Left lung (tissue), 10 donors: ENCODE data around the gene PASK. TPM values are rescaled to one million over a fixed set of nuclear protein-coding genes. Genes with fewer than 3 reads are reported as not detected.

ENCODE experiments used
- ATAC-seq: fragments of 200-7000 bp; cut with Tn5 transposase; one replicate; pipeline ENCODE4 v1.9.1; 2020; ENCODE audit warnings: moderate library complexity
- DNase-seq, 4 donors: peaks; one replicate each; pipeline ENCODE4 v3.0.0-alpha.2; 2013 to 2020
- H3K27ac ChIP-seq, 2 donors: fragments of 200-600 bp; sonication (generic) in 1 of 2; one replicate each; pipeline versions ENCODE4 v1.5.0 to v1.8.0; 2020 to 2021
- H3K27me3 ChIP-seq, 2 donors: fragments of 200-600 bp; sonication (generic) in 1 of 2; one replicate each; pipeline versions ENCODE4 v1.5.0 to v1.8.0; 2020 to 2021
- H3K36me3 ChIP-seq, 2 donors: fragments of 200-600 bp; sonication (generic) in 1 of 2; one replicate each; pipeline versions ENCODE4 v1.5.0 to v1.8.0; 2020 to 2021
- H3K4me1 ChIP-seq, 2 donors: fragments of 200-600 bp; one replicate each; pipeline ENCODE4 v1.8.0; 2021
- H3K4me3 ChIP-seq, 2 donors: fragments of 200-600 bp; sonication (generic) in 1 of 2; one replicate each; pipeline versions ENCODE4 v1.5.0 to v1.8.0; 2020 to 2021; ENCODE audit warnings: mild to moderate bottlenecking in 1 of 2
- H3K9me3 ChIP-seq, 2 donors: fragments of 200-600 bp; sonication (generic) in 1 of 2; one replicate each; pipeline versions ENCODE4 v1.5.0 to v1.8.0; 2020 to 2021
- intact Hi-C, 2 donors: fragments of 100-400 bp; cut with DNase I; formaldehyde crosslinking; loops; one replicate each; pipeline versions ENCODE4 v1.11.2 to v1.14.2; 2022
- polyA plus RNA-seq, 6 donors: library from polyadenylated mRNA; unstranded; fragments of 120-200 nt; gene quantifications; one replicate each; pipeline ENCODE4 v1.2.1, GENCODE V29; 2013; ENCODE audit not compliant: insufficient read length in 6 of 6
- total RNA-seq, 2 donors: library from RNA; stranded (reverse); fragmentation: NEBNext Ultra II Directional; extraction: Animal tissue kit (Norgen Biotek cat#: 25700); gene quantifications; one replicate each; pipeline ENCODE4 v1.2.1, GENCODE V29; 2021
- TF ChIP-seq, protein P1 (sequence below), 2 donors: fragments of 200-600 bp; sonication (generic) in 1 of 2; IDR thresholded peaks; one replicate each; pipeline versions ENCODE4 v1.5.0 to v1.8.0; 2021; ENCODE audit warnings: antibody characterized with exemption in 2 of 2
- donor health status: DM: no; HTN: yes; CAD: no.
- donor health status: DM: no; HTN: no; CAD: no.

Gene PASK
- total and polyA plus RNA-seq, 8 donors = 12.7 to 24.8 (median 21.0) TPM

DNA sequence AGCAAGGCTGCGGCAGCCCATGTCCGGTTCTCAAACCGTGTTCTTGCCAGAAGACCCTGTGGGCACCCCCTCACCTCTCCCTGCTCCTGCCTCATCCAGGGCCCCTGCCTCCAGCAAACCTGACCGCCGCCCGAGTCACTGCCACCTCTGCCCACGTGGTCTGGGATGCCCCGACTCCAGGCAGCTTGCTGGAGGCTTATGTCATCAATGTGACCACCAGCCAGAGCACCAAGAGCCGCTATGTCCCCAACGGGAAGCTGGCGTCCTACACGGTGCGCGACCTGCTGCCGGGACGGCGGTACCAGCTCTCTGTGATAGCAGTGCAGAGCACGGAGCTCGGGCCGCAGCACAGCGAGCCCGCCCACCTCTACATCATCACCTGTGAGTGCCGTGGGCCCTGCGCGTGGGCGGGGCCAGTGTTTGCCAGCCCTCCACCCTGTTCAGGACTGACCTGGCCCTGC is 79.4 kb downstream of the PASK start:
- Histone ChIP-seq H3K27ac (no peak overlapping the region), H3K4me3 (no peak overlapping the region), H3K36me3 (peaks cover 0 to 70% of the 10 kb centered on the region in 2 donors), H3K4me1 (no peaks in the 10 kb centered on the region), H3K27me3 (no peaks in the 10 kb centered on the region), H3K9me3 (no peaks in the 10 kb centered on the region)
- TF ChIP-seq, protein P1, sequence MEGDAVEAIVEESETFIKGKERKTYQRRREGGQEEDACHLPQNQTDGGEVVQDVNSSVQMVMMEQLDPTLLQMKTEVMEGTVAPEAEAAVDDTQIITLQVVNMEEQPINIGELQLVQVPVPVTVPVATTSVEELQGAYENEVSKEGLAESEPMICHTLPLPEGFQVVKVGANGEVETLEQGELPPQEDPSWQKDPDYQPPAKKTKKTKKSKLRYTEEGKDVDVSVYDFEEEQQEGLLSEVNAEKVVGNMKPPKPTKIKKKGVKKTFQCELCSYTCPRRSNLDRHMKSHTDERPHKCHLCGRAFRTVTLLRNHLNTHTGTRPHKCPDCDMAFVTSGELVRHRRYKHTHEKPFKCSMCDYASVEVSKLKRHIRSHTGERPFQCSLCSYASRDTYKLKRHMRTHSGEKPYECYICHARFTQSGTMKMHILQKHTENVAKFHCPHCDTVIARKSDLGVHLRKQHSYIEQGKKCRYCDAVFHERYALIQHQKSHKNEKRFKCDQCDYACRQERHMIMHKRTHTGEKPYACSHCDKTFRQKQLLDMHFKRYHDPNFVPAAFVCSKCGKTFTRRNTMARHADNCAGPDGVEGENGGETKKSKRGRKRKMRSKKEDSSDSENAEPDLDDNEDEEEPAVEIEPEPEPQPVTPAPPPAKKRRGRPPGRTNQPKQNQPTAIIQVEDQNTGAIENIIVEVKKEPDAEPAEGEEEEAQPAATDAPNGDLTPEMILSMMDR (IDR thresholded peaks at IDR 0.05) = no peak
- intact Hi-C loops = no loop called here
- ATAC-seq (no peak), DNase-seq (no peak)

DNA sequence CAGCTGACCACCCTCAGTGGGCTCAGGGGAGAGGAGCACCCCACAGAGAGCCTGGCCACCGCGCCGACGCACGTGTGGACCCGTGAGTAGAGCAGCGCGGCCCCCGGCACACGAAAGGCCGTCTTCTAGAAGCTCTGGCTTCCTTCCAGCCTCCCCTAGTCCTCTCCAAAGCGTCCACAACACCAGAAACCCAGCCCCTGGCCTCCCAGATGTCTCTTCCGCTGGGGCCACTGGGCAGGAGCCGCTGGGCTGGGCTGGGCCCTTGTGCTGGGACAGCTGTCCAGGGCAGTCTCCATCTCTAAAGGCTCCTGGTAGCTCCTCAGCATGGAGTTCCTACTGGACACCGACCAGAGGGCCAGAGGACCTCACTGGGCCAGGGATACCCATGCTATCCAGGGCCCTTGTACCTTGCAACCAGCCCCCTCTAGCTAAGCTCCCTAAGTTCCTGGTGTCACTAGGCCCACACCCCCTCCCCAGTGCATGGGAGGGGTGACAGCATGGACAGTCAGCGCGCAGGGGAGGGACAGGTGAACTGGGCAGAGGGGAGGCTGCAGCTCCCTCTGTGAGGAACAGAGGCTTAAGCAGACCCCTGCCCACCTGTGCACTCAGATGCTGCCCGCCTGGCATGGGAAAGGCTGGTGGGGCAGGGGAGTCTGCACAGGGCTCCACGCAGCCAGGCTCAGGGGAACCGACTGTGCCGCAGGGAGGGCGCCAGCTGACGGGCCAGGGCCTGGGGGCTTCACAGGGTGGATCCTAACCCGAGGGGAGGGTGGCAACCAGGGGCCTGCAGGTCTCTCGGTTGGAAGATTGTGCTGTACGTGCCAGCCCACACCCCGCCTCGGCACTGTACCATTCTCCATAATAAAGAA is 80.1 kb downstream of the PASK start:
- no peak overlapping the region for H3K4me3 ChIP-seq
- TF ChIP-seq, protein P1 (IDR thresholded peaks at IDR 0.05) = no peak
- intact Hi-C loops = no loop called here
- ATAC-seq (no peak), DNase-seq (no peak)
- H3K27ac ChIP-seq = no peak overlapping the region
- no peaks in the 10 kb centered on the region for H3K4me1 ChIP-seq
- no peaks in the 10 kb centered on the region for H3K27me3 ChIP-seq
- no peaks in the 10 kb centered on the region for H3K9me3 ChIP-seq
- H3K36me3 ChIP-seq = peaks cover 0 to 64% of the 10 kb centered on the region in 2 donors

DNA sequence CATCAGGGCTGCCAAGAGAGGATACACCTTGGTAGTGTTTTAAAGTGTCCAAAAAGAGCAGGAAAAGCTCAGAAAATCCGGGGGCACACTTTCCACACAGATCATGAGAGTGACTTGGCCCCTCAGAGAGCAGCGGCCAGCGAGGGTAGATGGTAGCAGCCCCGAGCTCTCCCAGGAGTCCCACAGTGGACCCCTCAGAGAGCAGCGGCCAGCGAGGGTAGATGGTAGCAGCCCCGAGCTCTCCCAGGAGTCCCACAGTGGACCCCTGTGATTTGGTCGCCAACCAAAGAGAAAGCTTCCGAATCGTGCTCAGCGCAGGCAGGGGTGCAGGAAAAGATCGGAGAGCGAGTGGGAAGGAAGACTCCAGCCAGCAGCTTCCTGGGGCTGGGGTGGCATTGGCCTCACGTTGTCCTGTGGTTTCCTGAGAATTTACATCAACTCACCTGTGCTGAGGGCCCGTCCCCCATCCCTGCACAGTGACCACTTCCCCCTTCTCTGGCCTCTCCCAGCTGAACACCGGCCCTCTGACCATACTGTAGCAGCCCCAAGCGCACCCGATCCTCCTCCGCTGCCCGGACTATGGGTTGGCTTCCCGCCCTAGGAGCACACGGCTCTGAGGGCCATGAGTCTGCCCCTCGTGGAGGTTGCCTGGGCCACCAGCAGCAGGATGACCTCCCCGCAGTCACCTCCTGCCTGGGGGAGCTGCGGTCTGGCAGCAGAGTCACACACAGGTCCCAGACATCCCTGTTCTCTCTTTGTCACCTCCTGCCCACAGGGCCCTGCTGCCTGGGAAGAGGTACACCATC is 80.9 kb downstream of the PASK start:
- peaks cover 0 to 2% of the 10 kb centered on the region in 2 donors for H3K4me1 ChIP-seq
- H3K9me3 ChIP-seq = no peaks in the 10 kb centered on the region
- intact Hi-C loops = no loop called here
- ATAC-seq (no peak), DNase-seq (no peak)
- H3K36me3 ChIP-seq = peaks cover 0 to 55% of the 10 kb centered on the region in 2 donors
- peaks cover 0 to 5% of the 10 kb centered on the region in 2 donors for H3K27me3 ChIP-seq
- H3K4me3 ChIP-seq = no peak overlapping the region
- no peak overlapping the region for H3K27ac ChIP-seq
- TF ChIP-seq, protein P1 (IDR thresholded peaks at IDR 0.05) = no peak

DNA sequence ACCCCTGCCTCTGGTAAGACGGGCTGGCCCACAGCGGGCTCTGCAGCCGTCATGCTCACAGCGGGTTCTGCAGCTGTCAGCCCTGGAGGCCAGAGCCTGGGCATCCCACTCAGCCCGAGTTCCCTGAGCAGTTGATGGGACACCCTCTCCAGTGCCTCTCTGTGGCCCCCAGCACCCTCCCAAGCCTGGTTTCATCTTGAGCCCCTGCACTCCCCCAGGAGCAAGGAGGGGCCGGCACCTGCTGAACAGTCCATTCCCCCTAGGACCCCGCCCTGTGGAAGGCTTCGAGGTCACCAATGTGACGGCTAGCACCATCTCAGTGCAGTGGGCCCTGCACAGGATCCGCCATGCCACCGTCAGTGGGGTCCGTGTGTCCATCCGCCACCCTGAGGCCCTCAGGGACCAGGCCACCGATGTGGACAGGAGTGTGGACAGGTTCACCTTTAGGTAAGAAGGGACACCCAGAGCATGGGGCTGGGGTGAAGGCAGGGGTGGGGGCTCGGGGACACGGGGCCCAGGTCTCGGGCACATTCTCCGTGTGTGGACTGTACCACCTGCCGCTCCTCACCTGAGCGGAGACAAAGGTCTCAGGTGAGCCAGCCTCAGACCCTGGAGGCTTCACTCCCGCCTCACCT is 81.7 kb downstream of the PASK start:
- no peak for ATAC-seq
- DNase-seq = no peak
- TF ChIP-seq, protein P1 (IDR thresholded peaks at IDR 0.05) = no peak
- intact Hi-C loops = no loop called here
- Histone ChIP-seq H3K27ac (no peak overlapping the region), H3K36me3 (peaks cover 0 to 48% of the 10 kb centered on the region in 2 donors), H3K4me1 (peaks cover 0 to 2% of the 10 kb centered on the region in 2 donors), H3K27me3 (peaks cover 0 to 11% of the 10 kb centered on the region in 2 donors), H3K9me3 (no peaks in the 10 kb centered on the region), H3K4me3 (no peak overlapping the region)
